ENCODE measurements around the gene PIP4K2B. TPM values are rescaled to one million over a fixed set of nuclear protein-coding genes. Genes with fewer than 3 reads are reported as not detected.

The PIP4K2B gene
- total and polyA plus RNA-seq, 7 donors = 19.3 to 72.6 (median 62.5) TPM

DNA sequence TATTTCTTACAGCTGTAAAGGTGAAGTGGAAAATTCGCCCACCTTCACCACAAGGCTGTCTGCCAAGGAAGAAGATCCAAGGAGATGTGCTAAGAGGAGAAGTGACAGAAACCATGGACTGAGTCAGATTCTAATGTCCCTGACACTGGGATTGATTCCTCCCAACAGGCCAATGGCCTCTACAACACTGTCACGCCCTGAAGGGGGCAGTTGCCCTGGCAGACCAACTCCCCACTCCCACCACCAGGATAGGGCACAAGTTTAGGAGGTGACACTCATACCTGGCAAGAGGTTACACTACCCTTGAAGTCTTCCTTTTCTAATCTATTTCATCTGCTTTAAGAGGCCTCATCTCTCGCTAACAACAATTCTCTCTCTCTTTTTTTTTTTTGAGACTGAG lies 16.1 kb downstream of the PIP4K2B start:
- TF ChIP-seq, protein P1, sequence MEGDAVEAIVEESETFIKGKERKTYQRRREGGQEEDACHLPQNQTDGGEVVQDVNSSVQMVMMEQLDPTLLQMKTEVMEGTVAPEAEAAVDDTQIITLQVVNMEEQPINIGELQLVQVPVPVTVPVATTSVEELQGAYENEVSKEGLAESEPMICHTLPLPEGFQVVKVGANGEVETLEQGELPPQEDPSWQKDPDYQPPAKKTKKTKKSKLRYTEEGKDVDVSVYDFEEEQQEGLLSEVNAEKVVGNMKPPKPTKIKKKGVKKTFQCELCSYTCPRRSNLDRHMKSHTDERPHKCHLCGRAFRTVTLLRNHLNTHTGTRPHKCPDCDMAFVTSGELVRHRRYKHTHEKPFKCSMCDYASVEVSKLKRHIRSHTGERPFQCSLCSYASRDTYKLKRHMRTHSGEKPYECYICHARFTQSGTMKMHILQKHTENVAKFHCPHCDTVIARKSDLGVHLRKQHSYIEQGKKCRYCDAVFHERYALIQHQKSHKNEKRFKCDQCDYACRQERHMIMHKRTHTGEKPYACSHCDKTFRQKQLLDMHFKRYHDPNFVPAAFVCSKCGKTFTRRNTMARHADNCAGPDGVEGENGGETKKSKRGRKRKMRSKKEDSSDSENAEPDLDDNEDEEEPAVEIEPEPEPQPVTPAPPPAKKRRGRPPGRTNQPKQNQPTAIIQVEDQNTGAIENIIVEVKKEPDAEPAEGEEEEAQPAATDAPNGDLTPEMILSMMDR (IDR thresholded peaks at IDR 0.05) = no peak
- no peaks in the 10 kb centered on the region for H3K27me3 ChIP-seq (ENCODE audit: insufficient read depth in 3 of 3, low read length in 2 of 3)
- H3K4me3 ChIP-seq = no peak overlapping the region
- peaks cover 22 to 92% of the 10 kb centered on the region in 2 donors for H3K36me3 ChIP-seq (ENCODE audit: insufficient read depth in 1 of 2, low read depth in 1 of 2)
- WGBS, 3 donors = 92 to 98% (median 94%) methylated on average over 3 of the region's 3 CpGs
- no peak overlapping the region for H3K27ac ChIP-seq
- intact Hi-C loops (cut with DNase I) = no loop called here
- H3K4me1 ChIP-seq = no peaks in the 10 kb centered on the region
- H3K9me3 ChIP-seq = no peaks in the 10 kb centered on the region
- DNase-seq = no peak
- ATAC-seq = no peak

DNA sequence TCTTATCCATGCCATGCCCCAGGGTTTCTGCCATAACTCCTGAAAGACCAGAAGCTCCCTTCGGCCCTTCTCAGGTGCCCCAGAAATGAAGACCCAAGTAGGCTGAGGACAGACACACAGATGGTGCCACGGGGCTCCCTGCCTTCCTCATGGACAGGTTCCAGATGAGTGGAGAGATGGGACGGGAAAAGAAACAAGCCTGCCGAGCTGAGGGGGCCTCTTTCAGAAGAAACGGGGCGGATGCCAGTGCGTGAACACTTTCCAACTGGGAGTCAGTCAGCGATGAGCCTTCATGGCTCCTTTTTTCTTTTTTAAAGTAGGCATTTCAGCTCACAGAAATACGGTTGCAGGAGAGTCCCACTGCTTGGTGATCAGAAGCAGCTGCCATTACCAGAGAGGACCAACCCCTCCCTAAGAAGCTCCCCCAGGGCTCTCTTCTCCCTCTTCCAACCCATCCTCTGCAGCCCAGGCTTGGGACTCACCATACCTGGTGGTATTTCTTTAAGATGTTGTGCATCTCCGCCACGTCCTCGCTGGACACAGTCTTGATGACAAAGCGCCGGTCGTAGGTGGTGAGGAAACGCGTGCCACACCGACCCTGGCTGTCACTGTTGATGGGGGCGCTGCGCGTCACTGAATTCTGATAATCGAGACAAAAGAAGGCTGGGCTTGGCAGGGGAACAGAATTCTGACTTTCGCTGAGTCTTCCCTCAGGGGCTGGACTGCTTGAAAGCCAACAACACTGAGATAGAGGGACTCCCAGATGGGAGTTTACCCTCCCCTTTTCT lies 19.2 kb downstream of the PIP4K2B start:
- TF ChIP-seq, protein P1 (IDR thresholded peaks at IDR 0.05) = no peak
- no peak overlapping the region for H3K27ac ChIP-seq
- peaks cover 30 to 100% of the 10 kb centered on the region in 2 donors for H3K36me3 ChIP-seq (ENCODE audit: insufficient read depth in 1 of 2, low read depth in 1 of 2)
- H3K9me3 ChIP-seq = no peaks in the 10 kb centered on the region
- DNase-seq (no peak), ATAC-seq (no peak)
- no peak overlapping the region for H3K4me3 ChIP-seq
- H3K4me1 ChIP-seq = no peaks in the 10 kb centered on the region
- intact Hi-C loops (cut with DNase I) = no loop called here
- 85 to 91% (median 85%) methylated on average over 23 of the region's 23 CpGs for WGBS, 3 donors
- no peaks in the 10 kb centered on the region for H3K27me3 ChIP-seq (ENCODE audit: insufficient read depth in 3 of 3, low read length in 2 of 3)

DNA sequence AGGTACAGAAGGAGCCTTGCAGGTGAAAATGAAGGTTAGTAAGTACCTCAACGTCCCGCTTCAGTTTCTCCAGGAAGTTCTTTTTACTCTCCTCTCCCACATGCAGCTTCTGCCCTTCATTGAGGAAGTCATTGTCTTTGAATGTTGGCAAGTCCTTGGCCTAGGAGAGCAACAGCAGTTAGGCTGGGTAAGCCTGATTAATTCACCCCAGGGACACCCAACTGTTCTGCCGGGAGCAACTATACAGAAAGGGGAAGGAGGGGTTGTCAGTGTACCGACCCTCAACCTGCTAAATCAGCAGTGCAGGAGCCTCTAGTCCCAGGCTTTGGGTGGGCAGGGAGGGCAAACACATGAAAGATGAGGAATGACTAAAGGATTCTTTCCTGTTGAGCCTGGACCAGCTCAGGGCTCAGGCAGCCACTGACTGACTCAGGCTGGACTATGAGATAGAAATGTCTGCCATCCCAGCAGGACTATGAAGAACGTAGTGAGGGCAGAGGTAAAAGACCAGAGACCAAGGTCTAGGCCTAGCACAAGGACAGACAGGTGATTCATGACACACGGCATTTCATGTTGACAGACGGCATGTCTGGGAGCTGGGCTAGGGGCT lies 21.6 kb downstream of the PIP4K2B start:
- Histone ChIP-seq H3K4me3 (no peak overlapping the region), H3K9me3 (no peaks in the 10 kb centered on the region), H3K36me3 (ENCODE audit: insufficient read depth in 1 of 2, low read depth in 1 of 2) (peaks cover 25 to 100% of the 10 kb centered on the region in 2 donors), H3K27me3 (ENCODE audit: insufficient read depth in 3 of 3, low read length in 2 of 3) (no peaks in the 10 kb centered on the region), H3K4me1 (no peaks in the 10 kb centered on the region), H3K27ac (no peak overlapping the region)
- ATAC-seq (no peak), DNase-seq (no peak)
- intact Hi-C loops (cut with DNase I) = no loop called here
- TF ChIP-seq, protein P1 (IDR thresholded peaks at IDR 0.05) = no peak
- WGBS, 3 donors = 72 to 78% (median 78%) methylated on average over 7 of the region's 7 CpGs

DNA sequence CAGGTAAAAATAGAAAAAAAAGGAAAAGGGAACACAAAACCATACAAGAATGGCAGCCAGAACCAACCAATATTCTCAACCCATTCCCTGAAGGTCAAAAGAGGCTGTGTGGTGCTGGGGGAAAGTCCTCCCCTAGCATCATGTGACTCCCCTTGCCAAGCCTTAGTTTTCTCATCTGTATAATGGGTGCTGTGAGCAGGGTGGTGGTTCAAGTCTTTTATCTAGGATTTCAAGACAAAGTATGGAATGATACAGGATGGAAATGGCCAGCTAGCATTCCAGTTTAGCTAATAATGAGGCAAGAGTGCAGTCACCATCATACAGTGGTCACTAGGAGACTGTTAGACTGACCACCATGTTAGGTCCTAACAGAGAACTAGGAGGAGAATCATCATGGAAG lies 26.1 kb downstream of the PIP4K2B start:
- DNase-seq = no peak
- H3K4me3 ChIP-seq = no peak overlapping the region
- H3K27ac ChIP-seq = no peak overlapping the region
- intact Hi-C loops (cut with DNase I) = no loop called here
- H3K36me3 ChIP-seq (ENCODE audit: insufficient read depth in 1 of 2, low read depth in 1 of 2) = peaks cover 10 to 100% of the 10 kb centered on the region in 2 donors
- no peaks in the 10 kb centered on the region for H3K4me1 ChIP-seq
- H3K9me3 ChIP-seq = no peaks in the 10 kb centered on the region
- TF ChIP-seq, protein P1 (IDR thresholded peaks at IDR 0.05) = no peak
- ATAC-seq = no peak
- no peaks in the 10 kb centered on the region for H3K27me3 ChIP-seq (ENCODE audit: insufficient read depth in 3 of 3, low read length in 2 of 3)

Measured in psoas muscle (tissue), 8 donors.